CD14-positive monocyte (primary cell): Measurements from ENCODE around the gene MMRN1. TPM values are rescaled to one million over a fixed set of nuclear protein-coding genes. Genes with fewer than 3 reads are reported as not detected.

ENCODE experiments used
- DNase-seq, 3 donors: peaks; one replicate each; pipeline ENCODE4 v3.0.0-alpha.2; 2011 to 2022
- H2AFZ ChIP-seq: 2 replicates; pipeline ENCODE4 v1.6.0; 2012; ENCODE audit warnings: mild to moderate bottlenecking, low read depth, low read length, inconsistent platforms; ENCODE audit not compliant: insufficient read depth, poor library complexity, severe bottlenecking
- H3K27ac ChIP-seq, 2 donors: 1 replicate in 1 of 2; 2 replicates in 1 of 2; pipeline ENCODE4 v1.5.1; 2012 to 2013; ENCODE audit warnings: low read length in 2 of 2, control low read depth in 1 of 2, inconsistent platforms in 1 of 2, low read depth in 1 of 2, mild to moderate bottlenecking in 1 of 2
- H3K27me3 ChIP-seq, 2 donors: one replicate each; pipeline versions ENCODE4 v1.6.0 to v1.6.1; 2011 to 2013; ENCODE audit warnings: low read length in 2 of 2; ENCODE audit not compliant: control insufficient read depth in 2 of 2, insufficient read depth in 2 of 2
- H3K36me3 ChIP-seq, 2 donors: replicated peaks in 1 of 2; 1 replicate in 1 of 2; 2 replicates in 1 of 2; pipeline versions ENCODE4 v1.5.1 to v1.6.1; 2012 to 2013; ENCODE audit warnings: low read length in 2 of 2, control low read depth in 1 of 2, inconsistent platforms in 1 of 2, mild to moderate bottlenecking in 1 of 2; ENCODE audit not compliant: insufficient read depth in 2 of 2, control insufficient read depth in 1 of 2
- H3K4me1 ChIP-seq, 2 donors: 1 replicate in 1 of 2; 2 replicates in 1 of 2; pipeline versions ENCODE4 v1.5.1 to v1.6.1; 2012 to 2013; ENCODE audit warnings: low read length in 2 of 2, control low read depth in 1 of 2, inconsistent platforms in 1 of 2, mild to moderate bottlenecking in 1 of 2, moderate library complexity in 1 of 2; ENCODE audit not compliant: insufficient read depth in 2 of 2, control insufficient read depth in 1 of 2
- H3K4me2 ChIP-seq: replicated peaks from 2 replicates; pipeline ENCODE3; 2012; ENCODE audit warnings: low read length, moderate library complexity, mild to moderate bottlenecking; ENCODE audit not compliant: poor library complexity, severe bottlenecking; ENCODE audit errors: extremely low read depth
- H3K4me3 ChIP-seq, 3 experiments: fragments of 200-600 bp in 1 of 3; sonication (generic) in 1 of 3; replicated peaks in 1 of 3; 1 replicate in 2 of 3; 2 replicates in 1 of 3; pipeline ENCODE4 v1.5.1; 2011 to 2013; ENCODE audit warnings: low read length in 3 of 3, mild to moderate bottlenecking in 3 of 3, control low read depth in 2 of 3, low read depth in 2 of 3, inconsistent platforms in 1 of 3, moderate library complexity in 1 of 3
- H3K79me2 ChIP-seq: 2 replicates; pipeline ENCODE4 v1.6.0; 2012; ENCODE audit warnings: mild to moderate bottlenecking, control low read depth, inconsistent platforms, low read length, moderate library complexity; ENCODE audit not compliant: insufficient read depth
- H3K9ac ChIP-seq: 2 replicates; pipeline ENCODE4 v1.6.0; 2017; ENCODE audit warnings: low read length, mild to moderate bottlenecking; ENCODE audit not compliant: insufficient read depth, poor library complexity, severe bottlenecking
- H3K9me3 ChIP-seq, 2 donors: replicated peaks in 1 of 2; 1 replicate in 1 of 2; 2 replicates in 1 of 2; pipeline versions ENCODE4 v1.5.1 to v1.6.1; 2012 to 2013; ENCODE audit warnings: low read length in 2 of 2, control low read depth in 1 of 2; ENCODE audit not compliant: control insufficient read depth in 1 of 2, insufficient read depth in 1 of 2
- H4K20me1 ChIP-seq: 2 replicates; pipeline ENCODE4 v1.6.0; 2012; ENCODE audit warnings: mild to moderate bottlenecking, low read length, control low read depth, moderate library complexity; ENCODE audit not compliant: insufficient read depth
- H3K27ac Mint-ChIP-seq, 7 donors: one replicate each; pipeline ENCODE4 v1.8.0; 2020; ENCODE audit warnings: mild to moderate bottlenecking in 7 of 7, mixed read lengths in 7 of 7, moderate library complexity in 6 of 7, inconsistent platforms in 2 of 7
- H3K27me3 Mint-ChIP-seq, 3 donors: one replicate each; pipeline ENCODE4 v1.8.0; 2021 to 2022; ENCODE audit warnings: low read depth in 3 of 3, mild to moderate bottlenecking in 3 of 3, mixed read lengths in 3 of 3, moderate library complexity in 3 of 3, inconsistent platforms in 1 of 3
- H3K36me3 Mint-ChIP-seq, 2 donors: one replicate each; pipeline ENCODE4 v1.8.0; 2020; ENCODE audit warnings: mixed read lengths in 2 of 2, inconsistent platforms in 1 of 2, mild to moderate bottlenecking in 1 of 2
- H3K4me1 Mint-ChIP-seq: one replicate; pipeline ENCODE4 v1.8.0; 2020; ENCODE audit warnings: mild to moderate bottlenecking, mixed read lengths
- H3K4me3 Mint-ChIP-seq, 2 donors: one replicate each; pipeline ENCODE4 v1.8.0; 2020; ENCODE audit warnings: mild to moderate bottlenecking in 2 of 2, mixed read lengths in 2 of 2, moderate library complexity in 1 of 2
- H3K9me3 Mint-ChIP-seq, 7 donors: one replicate each; pipeline ENCODE4 v1.8.0; 2020 to 2022; ENCODE audit warnings: mixed read lengths in 7 of 7, mild to moderate bottlenecking in 6 of 7, moderate library complexity in 6 of 7, inconsistent platforms in 2 of 7
- CTCF ChIP-seq: fragments of 200-600 bp; IDR thresholded peaks from one replicate; pipeline ENCODE4 v1.8.0; 2022; ENCODE audit warnings: antibody characterized with exemption, mild to moderate bottlenecking
- WGBS: methylation state at CpG from one replicate; pipeline ENCODE4 v1.1.5; 2013; ENCODE audit warnings: missing lambda C conversion rate; ENCODE audit not compliant: insufficient coverage; 5-methylcytosine and 5-hydroxymethylcytosine counted together
- intact Hi-C, 2 donors: fragments of 100-400 bp; cut with micrococcal nuclease; formaldehyde crosslinking; loops; one replicate each; pipeline versions ENCODE4 v1.15.0 to v1.15.1; 2023
- polyA plus RNA-seq, 3 donors: library from polyadenylated mRNA; depleted of rRNA in 1 of 3; unstranded in 2 of 3; stranded (reverse) in 1 of 3; fragments of 300-500 nt in 2 of 3; fragments of >200 nt in 1 of 3; fragmentation: Illumina TruSeq in 2 of 3; gene quantifications; 1 replicate in 2 of 3; 2 replicates in 1 of 3; pipeline ENCODE4 v1.2.3, GENCODE V29; 2012 to 2021

MMRN1 gene
- polyA plus RNA-seq, 3 donors = 0.07 TPM; not detected in 2

- Mint-ChIP-seq H3K36me3 (no peaks in the 10 kb centered on the region), H3K9me3 (no peaks in the 10 kb centered on the region), H3K27ac (no peak overlapping the region), H3K4me1 (peaks cover 17% of the 10 kb centered on the region), H3K27me3 (peaks cover 0 to 4% (median 2%) of the 10 kb centered on the region in 3 donors), H3K4me3 (no peak overlapping the region)
- H2AFZ ChIP-seq = no peak overlapping the region
- TF ChIP-seq CTCF = no peak
- peaks cover 23 to 33% of the 10 kb centered on the region in 2 donors for H3K4me1 ChIP-seq
- no peaks in the 10 kb centered on the region for H3K36me3 ChIP-seq
- intact Hi-C loops = no loop called here
- no peak for DNase-seq
- no peak overlapping the region for H3K9ac ChIP-seq
- H3K79me2 ChIP-seq = no peaks in the 10 kb centered on the region
- no peak overlapping the region for H3K27ac ChIP-seq
- no peaks in the 10 kb centered on the region for H3K9me3 ChIP-seq
- H3K4me2 ChIP-seq = no peak overlapping the region
- H4K20me1 ChIP-seq = no peaks in the 10 kb centered on the region
- no peaks in the 10 kb centered on the region for H3K27me3 ChIP-seq
- no peak overlapping the region for H3K4me3 ChIP-seq
These were observed 4.5 kb downstream of the MMRN1 start for GRCh38 chr4:89899152-89899551.

GRCh38 chr4:89899854-89900253 lies 5.2 kb downstream of the MMRN1 start:
- Mint-ChIP-seq H3K27me3 (peaks cover 0 to 4% (median 2%) of the 10 kb centered on the region in 3 donors), H3K27ac (no peak overlapping the region), H3K4me1 (peaks cover 12% of the 10 kb centered on the region), H3K9me3 (no peaks in the 10 kb centered on the region), H3K36me3 (no peaks in the 10 kb centered on the region), H3K4me3 (no peak overlapping the region)
- H3K9ac ChIP-seq = no peak overlapping the region
- no peak overlapping the region for H2AFZ ChIP-seq
- H3K4me2 ChIP-seq = no peak overlapping the region
- no peaks in the 10 kb centered on the region for H4K20me1 ChIP-seq
- no peak overlapping the region for H3K27ac ChIP-seq
- no CpG with 5 or more reads among the region's 1 CpG for WGBS
- H3K36me3 ChIP-seq = no peaks in the 10 kb centered on the region
- H3K4me1 ChIP-seq = peaks cover 18 to 26% of the 10 kb centered on the region in 2 donors
- no peak for TF ChIP-seq CTCF
- no peaks in the 10 kb centered on the region for H3K27me3 ChIP-seq
- H3K4me3 ChIP-seq = no peak overlapping the region
- intact Hi-C loops = loop anchor here in 1 of 2 donors (10.0 kb wide), 1 partner anchor 675 kb away; no protein-coding TSS in a partner anchor
- DNase-seq = no peak
- no peaks in the 10 kb centered on the region for H3K79me2 ChIP-seq
- H3K9me3 ChIP-seq = no peaks in the 10 kb centered on the region
